Measurements from ENCODE around the gene HS1BP3. TPM values are rescaled to one million over a fixed set of nuclear protein-coding genes. Genes with fewer than 3 reads are reported as not detected.

Gene HS1BP3
- total and polyA plus RNA-seq, 2 of the 13 experiments (the other 11 are each of a cell fraction or from before 2014, with no cell fraction given), result 15.2 to 22.0 TPM

DNA sequence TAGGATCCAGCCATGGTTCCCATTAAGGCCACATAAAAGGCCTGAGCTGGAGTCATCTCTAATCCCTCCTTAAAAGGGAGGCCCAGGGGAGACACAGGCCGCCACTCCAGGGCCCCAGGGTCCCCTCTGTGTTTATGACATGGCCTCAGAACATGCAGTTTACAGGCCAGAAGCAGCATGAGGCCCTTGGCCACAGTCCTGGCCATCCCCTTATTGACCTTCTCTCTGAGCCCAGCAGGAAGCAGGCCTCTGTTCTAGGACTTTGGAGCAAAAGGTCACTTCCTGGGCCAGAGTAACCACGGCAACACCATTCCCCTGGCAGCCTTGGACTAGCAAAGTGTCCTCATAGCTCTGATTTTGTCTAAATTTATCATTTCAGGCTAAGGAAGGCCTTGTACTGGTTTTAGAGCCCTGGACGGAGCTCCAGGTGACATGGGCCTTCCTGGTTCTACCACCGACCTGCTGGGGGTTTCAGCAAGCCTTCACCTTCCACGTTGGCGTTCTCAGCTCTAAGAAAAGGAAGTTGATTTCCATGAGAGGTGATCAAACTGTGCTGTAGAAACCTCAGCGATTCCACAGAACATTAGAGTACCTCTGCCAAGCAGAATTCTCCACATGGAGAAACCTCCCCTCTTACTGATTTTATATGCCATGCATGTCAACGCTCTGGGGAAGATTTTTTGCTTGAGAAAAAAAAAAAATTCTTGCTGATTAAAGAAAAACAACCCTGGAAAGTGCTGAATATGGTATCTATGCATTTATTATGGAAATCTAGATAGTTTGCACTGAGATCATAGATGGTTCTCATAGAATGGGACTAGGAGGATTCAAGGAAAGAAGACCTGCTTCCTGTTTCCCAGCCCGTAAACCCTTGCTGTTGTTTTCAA is 53.7 kb downstream of the HS1BP3 start (continued):
- TF ChIP-seq, protein P1, sequence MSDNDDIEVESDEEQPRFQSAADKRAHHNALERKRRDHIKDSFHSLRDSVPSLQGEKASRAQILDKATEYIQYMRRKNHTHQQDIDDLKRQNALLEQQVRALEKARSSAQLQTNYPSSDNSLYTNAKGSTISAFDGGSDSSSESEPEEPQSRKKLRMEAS (IDR thresholded peaks at IDR 0.05), result no peak
- TF ChIP-seq, protein P2, sequence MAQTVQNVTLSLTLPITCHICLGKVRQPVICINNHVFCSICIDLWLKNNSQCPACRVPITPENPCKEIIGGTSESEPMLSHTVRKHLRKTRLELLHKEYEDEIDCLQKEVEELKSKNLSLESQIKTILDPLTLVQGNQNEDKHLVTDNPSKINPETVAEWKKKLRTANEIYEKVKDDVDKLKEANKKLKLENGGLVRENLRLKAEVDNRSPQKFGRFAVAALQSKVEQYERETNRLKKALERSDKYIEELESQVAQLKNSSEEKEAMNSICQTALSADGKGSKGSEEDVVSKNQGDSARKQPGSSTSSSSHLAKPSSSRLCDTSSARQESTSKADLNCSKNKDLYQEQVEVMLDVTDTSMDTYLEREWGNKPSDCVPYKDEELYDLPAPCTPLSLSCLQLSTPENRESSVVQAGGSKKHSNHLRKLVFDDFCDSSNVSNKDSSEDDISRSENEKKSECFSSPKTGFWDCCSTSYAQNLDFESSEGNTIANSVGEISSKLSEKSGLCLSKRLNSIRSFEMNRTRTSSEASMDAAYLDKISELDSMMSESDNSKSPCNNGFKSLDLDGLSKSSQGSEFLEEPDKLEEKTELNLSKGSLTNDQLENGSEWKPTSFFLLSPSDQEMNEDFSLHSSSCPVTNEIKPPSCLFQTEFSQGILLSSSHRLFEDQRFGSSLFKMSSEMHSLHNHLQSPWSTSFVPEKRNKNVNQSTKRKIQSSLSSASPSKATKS (CRISPR knock-in tag; IDR thresholded peaks at IDR 0.05), result no peak
- TF ChIP-seq ATM (IDR thresholded peaks at IDR 0.05; ENCODE audit: borderline replicate concordance) (no peak), DPF2 (CRISPR knock-in tag; IDR thresholded peaks at IDR 0.05; ENCODE audit: borderline replicate concordance, low read depth) (peak; percentile 86), TEAD3 (CRISPR knock-in tag; optimal IDR thresholded peaks at IDR 0.05; ENCODE audit: borderline replicate concordance) (peak; percentile 94), ZNF747 (CRISPR knock-in tag; IDR thresholded peaks at IDR 0.05; ENCODE audit: borderline replicate concordance) (no peak; the same call in 1 of the 2 replicates), PTBP1 (IDR thresholded peaks at IDR 0.05; ENCODE audit: low read depth, low read length, poor library complexity, severe bottlenecking) (no peak), ZSCAN30 (CRISPR knock-in tag; IDR thresholded peaks at IDR 0.05) (0 out of 2 replicates have a peak, but pooled peaks have one; percentile 55), SOX5 (CRISPR knock-in tag; IDR thresholded peaks at IDR 0.05; ENCODE audit: borderline replicate concordance) (peak; percentile 97), ZMAT3 (CRISPR knock-in tag; conservative IDR thresholded peaks at IDR 0.05) (peak; percentile 91), ERF (CRISPR knock-in tag; IDR thresholded peaks at IDR 0.05) (peak; percentile 100), HDAC2 (CRISPR knock-in tag; IDR thresholded peaks at IDR 0.05) (peak; percentile 99), ZNF441 (CRISPR knock-in tag; IDR thresholded peaks at IDR 0.05; ENCODE audit: borderline replicate concordance) (peak; percentile 90), ZNF121 (CRISPR knock-in tag; IDR thresholded peaks at IDR 0.05) (peak; percentile 52; the same call in 1 of the 2 replicates), TEAD2 (CRISPR knock-in tag; IDR thresholded peaks at IDR 0.05) (no peak), MIER2 (CRISPR knock-in tag; IDR thresholded peaks at IDR 0.05) (peak; percentile 83)
- TF ChIP-seq, protein P3, sequence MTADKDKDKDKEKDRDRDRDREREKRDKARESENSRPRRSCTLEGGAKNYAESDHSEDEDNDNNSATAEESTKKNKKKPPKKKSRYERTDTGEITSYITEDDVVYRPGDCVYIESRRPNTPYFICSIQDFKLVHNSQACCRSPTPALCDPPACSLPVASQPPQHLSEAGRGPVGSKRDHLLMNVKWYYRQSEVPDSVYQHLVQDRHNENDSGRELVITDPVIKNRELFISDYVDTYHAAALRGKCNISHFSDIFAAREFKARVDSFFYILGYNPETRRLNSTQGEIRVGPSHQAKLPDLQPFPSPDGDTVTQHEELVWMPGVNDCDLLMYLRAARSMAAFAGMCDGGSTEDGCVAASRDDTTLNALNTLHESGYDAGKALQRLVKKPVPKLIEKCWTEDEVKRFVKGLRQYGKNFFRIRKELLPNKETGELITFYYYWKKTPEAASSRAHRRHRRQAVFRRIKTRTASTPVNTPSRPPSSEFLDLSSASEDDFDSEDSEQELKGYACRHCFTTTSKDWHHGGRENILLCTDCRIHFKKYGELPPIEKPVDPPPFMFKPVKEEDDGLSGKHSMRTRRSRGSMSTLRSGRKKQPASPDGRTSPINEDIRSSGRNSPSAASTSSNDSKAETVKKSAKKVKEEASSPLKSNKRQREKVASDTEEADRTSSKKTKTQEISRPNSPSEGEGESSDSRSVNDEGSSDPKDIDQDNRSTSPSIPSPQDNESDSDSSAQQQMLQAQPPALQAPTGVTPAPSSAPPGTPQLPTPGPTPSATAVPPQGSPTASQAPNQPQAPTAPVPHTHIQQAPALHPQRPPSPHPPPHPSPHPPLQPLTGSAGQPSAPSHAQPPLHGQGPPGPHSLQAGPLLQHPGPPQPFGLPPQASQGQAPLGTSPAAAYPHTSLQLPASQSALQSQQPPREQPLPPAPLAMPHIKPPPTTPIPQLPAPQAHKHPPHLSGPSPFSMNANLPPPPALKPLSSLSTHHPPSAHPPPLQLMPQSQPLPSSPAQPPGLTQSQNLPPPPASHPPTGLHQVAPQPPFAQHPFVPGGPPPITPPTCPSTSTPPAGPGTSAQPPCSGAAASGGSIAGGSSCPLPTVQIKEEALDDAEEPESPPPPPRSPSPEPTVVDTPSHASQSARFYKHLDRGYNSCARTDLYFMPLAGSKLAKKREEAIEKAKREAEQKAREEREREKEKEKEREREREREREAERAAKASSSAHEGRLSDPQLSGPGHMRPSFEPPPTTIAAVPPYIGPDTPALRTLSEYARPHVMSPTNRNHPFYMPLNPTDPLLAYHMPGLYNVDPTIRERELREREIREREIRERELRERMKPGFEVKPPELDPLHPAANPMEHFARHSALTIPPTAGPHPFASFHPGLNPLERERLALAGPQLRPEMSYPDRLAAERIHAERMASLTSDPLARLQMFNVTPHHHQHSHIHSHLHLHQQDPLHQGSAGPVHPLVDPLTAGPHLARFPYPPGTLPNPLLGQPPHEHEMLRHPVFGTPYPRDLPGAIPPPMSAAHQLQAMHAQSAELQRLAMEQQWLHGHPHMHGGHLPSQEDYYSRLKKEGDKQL (CRISPR knock-in tag; IDR thresholded peaks at IDR 0.05; ENCODE audit: low read depth), result peak; percentile 76
- TF ChIP-seq, protein P4, sequence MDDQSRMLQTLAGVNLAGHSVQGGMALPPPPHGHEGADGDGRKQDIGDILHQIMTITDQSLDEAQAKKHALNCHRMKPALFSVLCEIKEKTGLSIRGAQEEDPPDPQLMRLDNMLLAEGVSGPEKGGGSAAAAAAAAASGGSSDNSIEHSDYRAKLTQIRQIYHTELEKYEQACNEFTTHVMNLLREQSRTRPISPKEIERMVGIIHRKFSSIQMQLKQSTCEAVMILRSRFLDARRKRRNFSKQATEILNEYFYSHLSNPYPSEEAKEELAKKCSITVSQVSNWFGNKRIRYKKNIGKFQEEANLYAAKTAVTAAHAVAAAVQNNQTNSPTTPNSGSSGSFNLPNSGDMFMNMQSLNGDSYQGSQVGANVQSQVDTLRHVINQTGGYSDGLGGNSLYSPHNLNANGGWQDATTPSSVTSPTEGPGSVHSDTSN (CRISPR knock-in tag; IDR thresholded peaks at IDR 0.05; ENCODE audit: borderline replicate concordance), result no peak

All from HepG2 (cell line).